Measurements from ENCODE around the gene COQ4.
"Not testable (repeated sequence)": the region's sequence is repeated elsewhere in the genome, so short reads cannot be mapped to it uniquely, and the experiment has no call there.

GRCh38 chr9:128338852-128339614 lies 16.4 kb downstream of the COQ4 start:
- TF ChIP-seq CTCF (conservative IDR thresholded peaks at IDR 0.05; ENCODE audit: low read depth, low read length); EZH2phosphoT487 (IDR thresholded peaks at IDR 0.05; ENCODE audit: borderline replicate concordance, low read length): not testable (repeated sequence)

Measured in PC-3 (cell line).